Uterus (tissue), 4 donors: Measurements from ENCODE around the gene TTI1. TPM values are rescaled to one million over a fixed set of nuclear protein-coding genes. Genes with fewer than 3 reads are reported as not detected.

Source experiments
- DNase-seq, 2 donors: peaks; one replicate each; pipeline ENCODE4 v3.0.0-alpha.2; 2019 to 2020
- H3K27ac ChIP-seq, 2 donors: fragments of 200-600 bp; sonication (generic); 1 replicate in 1 of 2; 2 replicates in 1 of 2; pipeline ENCODE4 v1.5.1; 2016 to 2018
- H3K27me3 ChIP-seq, 2 donors: fragments of 200-600 bp; sonication (generic); one replicate each; pipeline ENCODE4 v1.5.1; 2018 to 2019; ENCODE audit warnings: control low read depth in 1 of 2
- H3K36me3 ChIP-seq, 2 donors: fragments of 200-600 bp; sonication (generic); one replicate each; pipeline ENCODE4 v1.5.1; 2019; ENCODE audit warnings: control low read depth in 1 of 2
- H3K4me1 ChIP-seq, 2 donors: fragments of 200-600 bp; sonication (generic); one replicate each; pipeline ENCODE4 v1.5.1; 2018 to 2019; ENCODE audit warnings: control low read depth in 1 of 2
- H3K4me3 ChIP-seq, 2 donors: fragments of 200-600 bp; sonication (generic); 1 replicate in 1 of 2; 2 replicates in 1 of 2; pipeline ENCODE4 v1.5.1; 2018 to 2019; ENCODE audit warnings: mild to moderate bottlenecking in 1 of 2
- H3K9me3 ChIP-seq, 2 donors: fragments of 200-600 bp; sonication (generic); one replicate each; pipeline ENCODE4 v1.5.1; 2019; ENCODE audit warnings: control low read depth in 1 of 2
- CTCF ChIP-seq, 4 experiments: fragments of 200-600 bp in 2 of 4; fragments of 450-650 bp in 2 of 4; sonication (generic) in 2 of 4; IDR thresholded peaks; one replicate each; pipeline ENCODE4 v1.5.1; 2016 to 2019; ENCODE audit warnings: antibody characterized with exemption in 4 of 4, mild to moderate bottlenecking in 2 of 4, moderate library complexity in 1 of 4
- POLR2A ChIP-seq, 2 donors: fragments of 450-650 bp; IDR thresholded peaks; one replicate each; pipeline ENCODE4 v1.6.1; 2016; ENCODE audit warnings: antibody characterized with exemption in 2 of 2, mild to moderate bottlenecking in 1 of 2, moderate library complexity in 1 of 2
- intact Hi-C: fragments of 100-400 bp; cut with DNase I; formaldehyde crosslinking; loops from one replicate; pipeline ENCODE4 v1.15.1; 2023; ENCODE audit warnings: low total_unique reads
- total RNA-seq, 4 donors: library from RNA; depleted of rRNA in 3 of 4; stranded (reverse); fragments of >200 nt in 3 of 4; gene quantifications; one replicate each; pipeline versions ENCODE4 v1.1.0 to v1.2.4, GENCODE V29; 2014 to 2023
- donor health status: DM: yes; HTN: yes; CAD: no.

TTI1 gene
- total RNA-seq, 4 donors from 2014 or later, result 5.3 to 33.2 (median 24.4) TPM

- Histone ChIP-seq H3K9me3 (peaks cover 0 to 4% of the 10 kb centered on the region in 2 donors), H3K36me3 (no peaks in the 10 kb centered on the region), H3K4me3 (no peak overlapping the region), H3K27me3 (no peaks in the 10 kb centered on the region), H3K27ac (no peak overlapping the region), H3K4me1 (no peaks in the 10 kb centered on the region)
- TF ChIP-seq POLR2A (IDR thresholded peaks at IDR 0.05) (no peak), CTCF (IDR thresholded peaks at IDR 0.05) (no peak)
- intact Hi-C loops, result no loop called here
- no peak for DNase-seq
Measured at GRCh38 chr20:37973059-37973910, 60.0 kb downstream of the TTI1 start.

GRCh38 chr20:37972256-37973058 is 60.8 kb downstream of the TTI1 start:
- H3K4me1 ChIP-seq, result no peaks in the 10 kb centered on the region
- H3K27ac ChIP-seq, result no peak overlapping the region
- no peak for TF ChIP-seq CTCF (IDR thresholded peaks at IDR 0.05)
- TF ChIP-seq POLR2A (IDR thresholded peaks at IDR 0.05), result no peak
- H3K36me3 ChIP-seq, result no peaks in the 10 kb centered on the region
- H3K4me3 ChIP-seq, result no peak overlapping the region
- H3K9me3 ChIP-seq, result peaks cover 0 to 10% of the 10 kb centered on the region in 2 donors
- intact Hi-C loops, result no loop called here
- H3K27me3 ChIP-seq, result no peaks in the 10 kb centered on the region
- no peak for DNase-seq

GRCh38 chr20:37971561-37972127 is 61.6 kb downstream of the TTI1 start:
- peaks cover 0 to 11% of the 10 kb centered on the region in 2 donors for H3K9me3 ChIP-seq
- H3K27me3 ChIP-seq, result no peaks in the 10 kb centered on the region
- no peak overlapping the region for H3K4me3 ChIP-seq
- no peak for DNase-seq
- H3K27ac ChIP-seq, result no peak overlapping the region
- no peaks in the 10 kb centered on the region for H3K4me1 ChIP-seq
- intact Hi-C loops, result no loop called here
- no peaks in the 10 kb centered on the region for H3K36me3 ChIP-seq
- no peak for TF ChIP-seq POLR2A (IDR thresholded peaks at IDR 0.05)
- TF ChIP-seq CTCF (IDR thresholded peaks at IDR 0.05), result no peak

GRCh38 chr20:37970856-37971245 is 62.4 kb downstream of the TTI1 start:
- Histone ChIP-seq H3K4me1 (no peaks in the 10 kb centered on the region), H3K9me3 (peaks cover 0 to 11% of the 10 kb centered on the region in 2 donors), H3K36me3 (no peaks in the 10 kb centered on the region), H3K27ac (no peak overlapping the region), H3K27me3 (no peaks in the 10 kb centered on the region), H3K4me3 (no peak overlapping the region)
- intact Hi-C loops, result no loop called here
- TF ChIP-seq POLR2A (IDR thresholded peaks at IDR 0.05), result no peak
- no peak for TF ChIP-seq CTCF (IDR thresholded peaks at IDR 0.05)
- DNase-seq, result no peak
